Measurements from ENCODE around the gene RAPGEF3.

The RAPGEF3 gene

DNA sequence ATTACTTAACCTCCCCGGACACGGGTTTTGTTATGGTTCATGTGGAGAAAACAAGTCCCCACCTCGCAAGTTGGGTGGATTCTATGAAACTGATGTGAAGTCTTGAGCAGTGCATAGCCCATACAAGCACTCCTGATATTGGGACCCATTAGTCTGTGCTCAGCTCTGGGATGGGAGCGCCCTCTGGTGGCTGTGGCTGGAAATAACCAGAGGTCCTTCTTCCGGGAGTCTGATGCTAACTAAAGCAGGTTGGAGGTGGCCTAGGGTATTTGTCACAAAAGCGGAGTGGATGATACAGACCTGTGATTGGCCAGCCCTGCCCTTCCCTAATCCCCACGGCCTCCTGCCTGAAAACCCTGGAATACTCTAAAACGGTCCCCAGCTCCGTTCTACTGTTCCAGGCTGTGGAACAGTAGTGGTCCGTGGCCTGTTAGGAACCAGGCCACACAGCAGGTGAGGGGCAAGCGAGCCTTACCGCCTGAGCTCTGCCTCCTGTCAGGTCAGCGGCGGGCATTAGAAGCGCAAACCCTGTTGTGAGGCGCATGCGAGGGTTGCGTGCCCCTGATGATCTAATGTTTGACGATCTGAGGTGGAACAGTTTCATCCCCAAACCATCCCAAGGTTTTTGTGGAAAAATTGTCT lies 20.7 kb upstream of the RAPGEF3 start:
- no peak for DNase-seq (ENCODE audit: low read depth)
- no peak overlapping the region for H3K4me3 ChIP-seq (ENCODE audit: low read depth, low read length)

GRCh38 chr12:47778881-47779280 lies 20.2 kb upstream of the RAPGEF3 start:
- DNase-seq (ENCODE audit: low read depth) = no peak
- H3K4me3 ChIP-seq (ENCODE audit: low read depth, low read length) = no peak overlapping the region

DNA sequence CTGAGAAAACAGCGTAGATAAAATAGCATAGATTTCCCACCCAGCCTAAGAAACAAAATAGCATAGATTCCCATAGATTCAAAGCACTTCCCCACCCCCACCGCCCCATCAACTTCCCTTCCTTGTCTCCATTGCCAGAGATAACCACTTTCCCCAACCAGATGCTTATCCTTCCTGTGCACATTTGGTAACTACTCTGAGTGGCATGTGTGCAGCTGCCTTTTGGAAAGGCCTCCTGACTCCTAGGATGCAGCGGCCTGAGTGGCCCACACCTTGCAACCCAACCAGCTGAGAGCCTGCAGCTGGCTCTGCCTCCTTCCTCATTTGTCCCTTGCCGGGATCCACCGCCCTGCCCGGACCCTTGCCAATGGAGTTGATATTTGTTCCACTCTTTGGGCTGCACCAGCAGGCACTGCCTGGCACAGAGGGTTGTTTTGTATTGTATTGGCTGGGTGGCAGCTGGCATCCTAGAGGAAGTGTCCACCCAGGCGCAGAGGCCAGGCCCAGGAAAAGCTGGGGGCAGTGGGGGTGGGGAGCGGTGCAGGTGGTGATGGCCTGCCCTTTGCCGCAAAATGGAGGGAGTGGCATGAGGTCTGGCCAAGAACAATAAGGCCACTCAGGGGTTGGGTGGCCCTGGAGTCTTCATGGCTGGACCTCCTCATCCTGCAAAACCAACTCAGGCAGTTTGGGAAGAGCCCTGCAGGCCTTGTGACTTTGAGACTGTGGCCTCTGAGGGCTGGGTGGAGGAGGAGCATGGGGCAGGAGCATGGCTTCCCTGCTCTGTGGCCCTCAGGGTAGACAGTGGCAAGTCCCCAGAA lies 19.3 kb upstream of the RAPGEF3 start:
- no peak for DNase-seq (ENCODE audit: low read depth)

DNA sequence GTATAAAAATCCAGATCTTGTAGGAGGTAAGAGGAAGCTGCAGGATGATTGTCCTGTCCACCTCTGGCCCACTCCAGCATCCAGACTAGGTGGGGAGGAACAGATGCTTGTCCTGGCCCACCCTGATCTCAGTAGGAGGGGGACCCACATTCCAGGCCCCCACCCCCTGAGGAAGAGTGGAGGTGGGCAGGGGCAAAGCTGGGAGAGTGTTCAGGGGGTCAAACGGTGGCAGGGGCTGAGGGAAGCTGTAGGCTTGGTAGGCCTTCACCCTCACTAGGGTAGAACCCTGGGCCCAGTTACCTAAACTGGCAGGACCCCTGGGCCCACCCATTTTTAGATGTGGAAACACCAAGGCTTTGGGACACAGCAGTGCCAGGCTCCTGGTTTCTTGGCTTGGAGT lies 18.5 kb upstream of the RAPGEF3 start:
- DNase-seq (ENCODE audit: low read depth) = no peak
- no peak overlapping the region for H3K4me3 ChIP-seq (ENCODE audit: low read depth, low read length)

More for the DNA sequence above, 19.3 kb upstream of the RAPGEF3 start:
- H3K4me3 ChIP-seq (ENCODE audit: low read depth, low read length) = no peak overlapping the region

GRCh38 chr12:47776471-47777143 lies 17.9 kb upstream of the RAPGEF3 start:
- DNase-seq (ENCODE audit: low read depth) = no peak
- no peak overlapping the region for H3K4me3 ChIP-seq (ENCODE audit: low read depth, low read length)

DNA sequence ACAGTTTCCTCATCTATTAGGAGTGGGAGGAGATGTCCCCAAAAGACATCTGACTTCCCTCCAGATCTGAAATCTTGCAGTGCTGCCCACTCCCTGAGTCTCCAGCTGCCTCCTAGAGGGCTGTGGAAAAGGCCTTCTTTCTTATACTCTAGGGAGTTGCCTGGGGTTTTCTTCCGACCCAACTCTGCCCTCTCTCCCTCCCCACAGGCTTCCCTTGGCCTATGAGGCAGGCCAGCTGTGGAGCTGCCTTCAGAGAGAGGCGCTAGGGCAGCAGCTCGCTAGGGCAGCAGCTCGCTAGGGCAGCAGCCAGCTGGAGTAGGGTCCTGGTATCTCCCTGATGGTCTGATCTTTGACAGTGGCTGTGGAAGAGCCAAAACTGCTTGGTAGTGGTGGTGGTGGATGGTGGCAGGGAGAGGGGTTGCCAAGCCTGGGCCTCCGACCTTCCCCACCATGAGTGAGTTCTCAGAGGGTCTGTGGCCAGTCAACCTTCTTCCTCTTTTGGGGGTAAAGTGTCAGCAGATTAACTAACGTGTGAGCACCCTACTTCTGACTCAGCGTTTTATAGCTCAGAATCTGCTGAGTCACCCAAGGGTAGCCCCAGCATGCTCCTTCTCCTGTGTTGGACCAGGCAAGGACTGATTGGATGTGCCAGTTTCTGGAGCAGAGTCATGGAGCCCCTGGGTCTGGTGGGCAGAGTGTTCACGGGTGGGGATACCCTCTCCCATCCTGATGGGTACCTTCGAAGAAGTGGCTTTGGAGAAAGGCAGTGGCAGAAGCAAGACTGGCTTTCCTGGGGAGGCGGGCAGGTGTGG lies 16.6 kb upstream of the RAPGEF3 start:
- no peak overlapping the region for H3K4me3 ChIP-seq (ENCODE audit: low read depth, low read length)
- DNase-seq (ENCODE audit: low read depth) = no peak

GRCh38 chr12:47774663-47775062 lies 16.0 kb upstream of the RAPGEF3 start:
- no peak overlapping the region for H3K4me3 ChIP-seq (ENCODE audit: low read depth, low read length)
- no peak for DNase-seq (ENCODE audit: low read depth)

GRCh38 chr12:47773858-47774580 lies 15.3 kb upstream of the RAPGEF3 start:
- DNase-seq (ENCODE audit: low read depth) = no peak

GRCh38 chr12:47773062-47773857 lies 14.6 kb upstream of the RAPGEF3 start, which contains the start of gene SLC48A1:
Gene SLC48A1, plus strand, starts transcription at chr12:47773238. Its CDS starts 67 bp downstream, at chr12:47773305.
- H3K4me3 ChIP-seq (ENCODE audit: low read depth, low read length) = peak within 1 kb of the TSS; percentile 56
- DNase-seq (ENCODE audit: low read depth) = no peak

More at GRCh38 chr12:47773858-47774580, 15.3 kb upstream of the RAPGEF3 start:
- H3K4me3 ChIP-seq (ENCODE audit: low read depth, low read length) = peak overlapping the region; percentile 56

DNA sequence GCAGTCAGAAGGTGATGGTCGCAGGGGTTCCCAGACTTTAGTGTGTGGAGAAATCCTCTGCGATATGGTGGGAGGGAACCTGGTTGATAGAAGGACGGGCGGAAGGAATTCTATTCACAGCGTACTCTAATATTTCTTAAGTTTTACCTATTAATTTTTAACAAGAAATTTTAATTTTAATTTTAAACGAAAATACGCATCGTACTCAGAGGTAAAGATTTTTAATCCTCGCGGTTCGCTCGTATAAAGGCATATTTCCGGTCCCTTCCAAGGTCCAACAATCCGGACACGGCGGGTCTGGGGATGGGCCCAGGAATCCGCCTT lies 14.0 kb upstream of the RAPGEF3 start:
- peak overlapping the region; percentile 56 for H3K4me3 ChIP-seq (ENCODE audit: low read depth, low read length)
- DNase-seq (ENCODE audit: low read depth) = no peak

DNA sequence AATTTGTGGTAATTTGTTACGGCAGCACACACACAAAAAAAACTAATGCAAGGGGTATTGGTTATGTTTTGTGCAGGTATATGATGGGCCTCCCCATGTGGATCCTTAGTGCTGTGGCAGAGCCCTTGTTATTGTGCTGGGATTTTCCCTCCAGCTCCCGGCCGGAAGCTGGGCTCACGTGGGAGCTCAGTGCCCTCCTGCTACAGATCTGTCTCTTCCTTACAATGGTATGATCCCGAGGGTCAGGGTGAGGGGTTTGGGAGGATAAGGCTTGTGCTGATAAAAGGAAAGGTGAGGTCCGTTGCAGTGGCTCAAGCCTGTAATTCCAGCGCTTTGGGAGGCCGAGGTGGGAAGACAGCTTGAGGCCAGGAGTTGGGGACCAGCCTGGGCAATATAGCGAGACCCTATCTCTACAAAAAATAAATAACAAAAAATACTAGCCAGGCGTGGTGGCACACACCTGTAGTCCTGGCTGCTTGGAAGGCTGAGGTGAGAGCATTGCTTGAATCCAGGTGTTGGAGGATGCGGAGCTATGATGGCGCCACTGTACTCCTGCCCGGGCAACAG lies 13.5 kb upstream of the RAPGEF3 start:
- H3K4me3 ChIP-seq (ENCODE audit: low read depth, low read length) = no peak overlapping the region
- DNase-seq (ENCODE audit: low read depth) = no peak

GRCh38 chr12:47771304-47771703 lies 12.6 kb upstream of the RAPGEF3 start:
- no peak overlapping the region for H3K4me3 ChIP-seq (ENCODE audit: low read depth, low read length)
- DNase-seq (ENCODE audit: low read depth) = no peak

DNA sequence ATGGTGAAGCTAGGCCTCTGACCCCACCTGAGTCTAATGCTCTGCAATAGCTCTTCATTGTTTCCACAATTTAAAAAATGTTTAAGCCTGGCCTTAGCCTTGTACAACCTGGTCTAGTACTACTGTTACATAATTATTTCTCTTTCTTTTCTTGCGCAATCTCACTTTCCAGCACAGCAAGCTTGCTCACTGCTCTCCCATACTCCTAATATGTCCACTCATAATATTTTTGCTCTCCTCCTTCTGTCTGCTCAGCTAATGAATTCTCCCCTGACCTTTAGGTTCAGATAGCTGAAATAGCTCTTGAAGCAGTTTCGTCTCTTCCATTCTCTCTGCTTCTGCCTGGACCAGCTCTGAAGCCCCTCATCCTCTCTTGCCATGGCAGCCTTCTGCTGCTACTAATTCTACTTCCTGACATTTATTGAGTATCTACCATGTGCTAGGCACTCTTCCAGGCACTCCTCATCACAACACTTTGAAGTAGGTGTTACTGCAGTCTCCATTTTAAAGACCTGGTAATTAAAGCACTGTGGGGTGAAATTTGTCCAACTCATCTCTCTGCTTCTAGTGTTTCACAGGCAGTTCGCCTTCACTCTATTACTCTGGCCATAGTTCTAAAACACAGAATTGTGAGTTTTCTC lies 11.5 kb upstream of the RAPGEF3 start:
- H3K4me3 ChIP-seq (ENCODE audit: low read depth, low read length) = no peak overlapping the region
- DNase-seq (ENCODE audit: low read depth) = no peak

DNA sequence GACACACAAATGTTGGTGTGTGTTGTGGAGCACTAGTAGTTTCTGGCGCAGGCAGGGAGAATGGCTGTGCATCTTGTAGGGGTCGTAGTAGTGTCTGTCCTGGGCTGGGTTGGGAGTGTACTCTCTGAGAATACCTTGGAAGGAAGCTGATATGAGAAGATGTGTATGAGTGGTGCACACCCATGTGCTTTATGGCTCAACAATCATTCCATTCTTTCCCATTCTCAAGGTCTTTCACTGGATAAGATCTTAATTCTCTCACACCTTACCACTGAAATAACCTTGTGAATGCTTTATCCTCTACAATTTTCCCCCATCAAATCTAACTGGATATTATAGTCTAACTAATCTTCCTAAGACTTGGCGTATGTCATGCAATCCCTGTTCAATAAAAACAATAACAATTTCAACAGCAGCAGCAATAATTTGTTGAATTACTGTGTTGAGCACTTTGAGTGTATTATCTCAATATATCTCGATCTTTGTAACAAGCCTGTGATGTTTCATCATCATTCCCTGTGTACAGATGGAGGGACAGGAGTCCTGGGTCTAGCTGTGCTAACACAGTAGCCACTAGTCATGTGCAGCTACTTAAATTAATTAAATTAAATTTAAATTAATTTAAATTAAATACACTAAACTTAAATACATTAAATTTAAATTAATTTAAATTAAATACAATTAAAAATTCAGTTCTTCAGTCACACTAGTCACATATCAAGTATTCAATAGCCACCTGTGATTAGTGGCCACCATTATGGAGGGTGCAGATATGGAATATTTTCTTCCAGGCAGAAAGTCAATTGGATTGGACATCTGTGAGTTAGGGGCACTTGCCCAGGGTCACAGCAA lies 10.8 kb upstream of the RAPGEF3 start:
- no peak for DNase-seq (ENCODE audit: low read depth)
- H3K4me3 ChIP-seq (ENCODE audit: low read depth, low read length) = no peak overlapping the region

GRCh38 chr12:47768323-47768811 lies 9.7 kb upstream of the RAPGEF3 start:
- no peak for DNase-seq (ENCODE audit: low read depth)
- no peak overlapping the region for H3K4me3 ChIP-seq (ENCODE audit: low read depth, low read length)

GRCh38 chr12:47767216-47767724 lies 8.6 kb upstream of the RAPGEF3 start:
- no peak for DNase-seq (ENCODE audit: low read depth)
- H3K4me3 ChIP-seq (ENCODE audit: low read depth, low read length) = no peak overlapping the region
